ENCODE results near the gene SHISAL2A. TPM values are rescaled to one million over a fixed set of nuclear protein-coding genes. Genes with fewer than 3 reads are reported as not detected.

Gene SHISAL2A
- total and polyA plus RNA-seq, 2 of the 4 experiments (the other 2 are of a cell fraction): not detected

- TF ChIP-seq RAD21 (IDR thresholded peaks at IDR 0.05; ENCODE audit: low read length): no peak
Measured at GRCh38 chr1:52628614-52629324, 4.2 kb upstream of the SHISAL2A start (continued).

GRCh38 chr1:52629325-52629643, 3.7 kb upstream of the SHISAL2A start:
- H2BK20ac ChIP-seq (ENCODE audit: low read depth, low read length): no peak overlapping the region
- H2AFZ ChIP-seq (replicated peaks; ENCODE audit: low read length, poor library complexity): peak overlapping the region; percentile 39
- ATAC-seq (ENCODE audit: low read depth) (peak; percentile 39; the same call in 1 of the 2 replicates), DNase-seq (no peak)
- H3K23ac ChIP-seq (ENCODE audit: low read depth, low read length): no peak overlapping the region
- H2BK5ac ChIP-seq (ENCODE audit: low read depth, low read length, poor library complexity, severe bottlenecking): no peak overlapping the region
- H3K9me1 ChIP-seq (ENCODE audit: insufficient read depth, low read length): 0 out of 2 replicates have a peak, but pooled peaks cover 2% of the 10 kb centered on the region
- H4K5ac ChIP-seq (ENCODE audit: low read depth, low read length): no peak overlapping the region
- H3K4me1 ChIP-seq (ENCODE audit: control insufficient read depth, insufficient read depth, low read length): peaks cover 5% of the 10 kb centered on the region
- no peaks in the 10 kb centered on the region; the same call in 1 of the 2 replicates for H4K20me1 ChIP-seq (ENCODE audit: insufficient read depth, low read length)
- H2BK120ac ChIP-seq (ENCODE audit: low read depth, low read length): no peak overlapping the region
- H4K8ac ChIP-seq (ENCODE audit: low read depth in 2 of 2, low read length in 2 of 2): no peak overlapping the region
- no peak overlapping the region for H3K9ac ChIP-seq (ENCODE audit: low read depth, low read length)
- H3K9me3 ChIP-seq (ENCODE audit: control insufficient read depth, insufficient read depth, low read length): peaks cover 4% of the 10 kb centered on the region; the same call in 1 of the 2 replicates
- peak overlapping the region; percentile 74 for H3K4me2 ChIP-seq (ENCODE audit: low read depth, low read length)
- H4K91ac ChIP-seq (ENCODE audit: insufficient read depth, low read depth, low read length): no peak overlapping the region
- in situ Hi-C loops (cut with MboI; ENCODE audit: low sequenced_read_pairs) (no loop called here), dilution Hi-C loops (cut with HindIII; ENCODE audit: low sequenced_read_pairs, unreplicated experiment) (no loop called here), intact Hi-C loops (cut with micrococcal nuclease) (loop anchor here (5.0 kb wide), 1 partner anchor 33 kb away; no protein-coding TSS in a partner anchor)
- peaks cover 44% of the 10 kb centered on the region for H3K27me3 ChIP-seq (ENCODE audit: control insufficient read depth, insufficient read depth, low read length)
- no peak overlapping the region for H2AK9ac ChIP-seq (replicated peaks; ENCODE audit: low read depth, low read length, poor library complexity)
- TF ChIP-seq MXI1 (IDR thresholded peaks at IDR 0.05; ENCODE audit: borderline replicate concordance, low read depth, low read length) (no peak), RCOR1 (IDR thresholded peaks at IDR 0.05; ENCODE audit: insufficient replicate concordance, low read length) (no peak), NFE2L2 (IDR thresholded peaks at IDR 0.05; ENCODE audit: low read depth, low read length) (no peak), RFX5 (IDR thresholded peaks at IDR 0.05; ENCODE audit: low read depth, low read length) (no peak), MAFK (IDR thresholded peaks at IDR 0.05; ENCODE audit: low read depth, low read length) (no peak), FOS (IDR thresholded peaks at IDR 0.05; ENCODE audit: low read depth, low read length) (no peak), USF2 (IDR thresholded peaks at IDR 0.05; ENCODE audit: low read depth, low read length) (no peak), SMC3 (IDR thresholded peaks at IDR 0.05; ENCODE audit: low read depth, low read length) (no peak), CHD1 (IDR thresholded peaks at IDR 0.05; ENCODE audit: low read depth, low read length) (no peak)
- H3K4ac ChIP-seq (ENCODE audit: low read depth, low read length): no peak overlapping the region
- ChIA-PET CTCF (no interaction called here), POLR2A (ENCODE audit: unreplicated experiment) (no interaction called here)
- no peak overlapping the region for H3K27ac ChIP-seq (ENCODE audit: insufficient read depth, low read length)
- no peaks in the 10 kb centered on the region for H3K36me3 ChIP-seq (ENCODE audit: control insufficient read depth, insufficient read depth, low read length)
- H2AK5ac ChIP-seq (ENCODE audit: low read depth, low read length): no peak overlapping the region
- no peaks in the 10 kb centered on the region for H3K79me1 ChIP-seq (ENCODE audit: low read depth in 1 of 2, low read length in 2 of 2)
- no peak overlapping the region for H3K14ac ChIP-seq (replicated peaks; ENCODE audit: low read depth, low read length)
- H3K56ac ChIP-seq (ENCODE audit: extremely low read depth, insufficient read depth, low read length): no peak overlapping the region
- WGBS, 2 experiments (ENCODE audit: extremely low coverage in 2 of 2, insufficient read length in 1 of 2): 25% methylated on average over 3 of the region's 7 CpGs; no CpG with 5 or more reads in 1 of the 2 experiments
- no peak overlapping the region for H2BK15ac ChIP-seq (ENCODE audit: low read depth, low read length)
- no peak overlapping the region for H3K18ac ChIP-seq (ENCODE audit: low read depth, low read length)
- H3K4me3 ChIP-seq (ENCODE audit: insufficient read depth, low read depth, low read length): no peak overlapping the region
- BruUV-seq (replicated peaks): no TSS peak
